ENCODE results near the gene TBC1D28.
"Not testable (repeated sequence)": the region's sequence is repeated elsewhere in the genome, so short reads cannot be mapped to it uniquely, and the experiment has no call there.

The TBC1D28 gene

GRCh38 chr17:18613016-18613415, 31.2 kb downstream of the TBC1D28 start:
- not testable (repeated sequence) for DNase-seq (ENCODE audit: low read depth)

- not testable (repeated sequence) for DNase-seq (ENCODE audit: low read depth)
These were observed 51.1 kb downstream of the TBC1D28 start for GRCh38 chr17:18593138-18593537.
